ENCODE measurements around the gene LRRFIP1. TPM values are rescaled to one million over a fixed set of nuclear protein-coding genes. Genes with fewer than 3 reads are reported as not detected.

Gene LRRFIP1
- 71.8 to 109 TPM (median 91.5 TPM) in 5 replicates for total RNA-seq (2022; extraction: Qiagen RNA extraction; ENCODE audit: low read depth)

DNA sequence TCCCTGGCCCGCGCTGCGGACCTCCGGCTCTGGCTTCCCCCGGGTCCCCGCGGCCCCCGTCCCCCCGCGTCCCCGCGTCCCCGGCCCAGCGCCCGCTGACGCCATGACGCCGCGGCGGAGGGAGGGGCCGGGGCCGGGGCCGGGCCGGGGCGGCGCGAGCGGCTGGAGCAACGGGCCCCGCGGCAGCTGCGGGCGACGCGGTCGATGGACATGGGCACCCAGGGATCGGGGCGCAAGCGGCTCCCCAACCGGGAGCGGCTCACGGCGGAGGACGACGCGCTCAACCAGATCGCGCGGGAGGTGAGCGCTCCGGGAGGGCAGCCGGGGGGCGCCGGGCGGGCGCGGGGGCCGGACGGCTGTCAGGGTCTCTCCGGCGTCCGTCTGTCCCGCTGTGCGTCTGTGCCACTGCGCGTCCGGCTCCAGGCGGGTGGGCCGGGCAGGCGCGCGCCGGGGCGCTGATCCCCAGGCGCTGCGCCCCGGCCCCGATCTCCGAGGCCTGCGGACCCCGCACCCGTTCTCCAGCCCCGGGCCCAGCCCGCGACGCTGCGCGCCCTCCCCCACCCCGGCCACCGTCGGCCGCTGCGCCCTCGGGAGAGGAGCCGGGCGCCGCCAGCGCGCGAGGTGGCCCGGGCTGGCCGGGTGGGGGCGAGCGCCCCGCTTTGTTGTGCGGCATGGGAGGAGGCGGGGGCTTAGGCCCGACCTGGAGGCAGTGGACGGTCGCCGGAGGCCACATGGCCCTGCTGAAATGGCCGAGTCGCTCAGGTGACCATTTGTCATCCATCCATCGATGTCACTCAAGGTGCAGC lies at the start of gene LRRFIP1:
TSS of gene LRRFIP1 (plus strand) at position 147 of the 806 bp plus-strand sequence. CDS start at position 205, 58 bp downstream.

GRCh38 chr2:237590272-237591140 lies 36.9 kb upstream of the LRRFIP1 start, which contains the start of gene RAB17:
Gene RAB17, minus strand, starts transcription at chr2:237590734. Its CDS starts 4,580 bp downstream, at chr2:237586154.

DNA sequence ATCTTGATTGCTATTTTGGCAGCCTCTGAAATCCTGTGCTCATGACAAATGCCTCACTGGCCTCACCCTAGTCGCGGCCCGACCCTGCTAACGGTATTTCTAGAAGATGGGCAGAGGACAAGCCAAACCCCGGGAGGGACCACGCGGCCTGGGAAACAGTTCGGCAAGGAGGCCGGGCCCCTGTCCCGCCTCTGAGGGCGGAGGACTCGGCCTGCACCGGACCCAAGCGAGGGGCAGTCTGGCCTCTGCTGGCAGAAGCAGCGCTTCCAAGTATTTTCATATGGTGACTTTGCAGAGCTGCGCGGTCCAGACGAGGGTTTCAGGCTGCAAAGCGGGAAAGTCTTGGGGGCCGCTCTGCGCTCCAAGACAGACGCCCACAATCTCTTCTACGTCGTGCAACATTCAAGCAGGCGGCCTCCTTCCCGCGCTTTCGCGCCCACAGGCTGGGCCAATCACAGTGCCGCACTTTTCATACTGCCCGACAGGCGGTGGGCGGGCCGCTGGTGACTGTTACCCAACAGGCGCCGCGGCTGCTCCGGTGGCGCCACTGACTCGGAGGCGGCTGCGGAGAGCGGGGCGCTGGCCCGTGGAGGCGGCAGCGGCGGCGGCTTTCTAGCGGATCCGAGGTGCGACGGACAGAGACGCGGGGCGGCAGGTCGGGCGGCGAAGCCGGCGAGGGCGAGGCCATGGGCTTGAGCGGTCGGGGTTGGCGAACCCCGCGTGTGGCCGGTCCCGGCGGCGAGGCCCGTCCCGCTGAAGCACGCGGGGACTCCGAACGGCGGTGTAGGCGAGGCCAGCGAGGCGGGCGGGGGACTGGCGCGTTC lies 171.1 kb downstream of the LRRFIP1 start, which contains the start of gene RBM44:
TSS of gene RBM44 (plus strand) at position 544 of the 824 bp plus-strand sequence. CDS start 14,831 bp downstream, outside the sequence.

Other genes with a start within 250 kb of the LRRFIP1 start
- gene COL6A3, start 213.4 kb upstream of the LRRFIP1 start, total RNA-seq (2022; extraction: Qiagen RNA extraction; ENCODE audit: low read depth) = 0.02 to 0.25 TPM (median 0.10 TPM) in 5 replicates
- gene MLPH, start 140.3 kb upstream of the LRRFIP1 start, total RNA-seq (2022; extraction: Qiagen RNA extraction; ENCODE audit: low read depth) = 218 to 289 TPM (median 278 TPM) in 5 replicates
- gene PRLH, start 61.0 kb upstream of the LRRFIP1 start, total RNA-seq (2022; extraction: Qiagen RNA extraction; ENCODE audit: low read depth) = not detected in 5 replicates
- 0.09 to 0.32 TPM (median 0.13 TPM) in 4 of 5 replicates, not detected in the other for gene RAB17, start 36.9 kb upstream of the LRRFIP1 start, total RNA-seq (2022; extraction: Qiagen RNA extraction; ENCODE audit: low read depth)
- gene RBM44, start 171.2 kb downstream of the LRRFIP1 start, total RNA-seq (2022; extraction: Qiagen RNA extraction; ENCODE audit: low read depth) = 0.15 to 0.41 TPM (median 0.24 TPM) in 5 replicates
- 0.09 TPM in 1 of 5 replicates, not detected in the others for gene RAMP1, start 232.0 kb downstream of the LRRFIP1 start, total RNA-seq (2022; extraction: Qiagen RNA extraction; ENCODE audit: low read depth)